ENCODE results near the gene FNDC3B. TPM values are rescaled to one million over a fixed set of nuclear protein-coding genes. Genes with fewer than 3 reads are reported as not detected.

FNDC3B gene
- total and polyA plus RNA-seq, 2 of the 8 experiments (the other 6 are each of a cell fraction or from before 2014, with no cell fraction given): 14.1 to 44.4 TPM

DNA sequence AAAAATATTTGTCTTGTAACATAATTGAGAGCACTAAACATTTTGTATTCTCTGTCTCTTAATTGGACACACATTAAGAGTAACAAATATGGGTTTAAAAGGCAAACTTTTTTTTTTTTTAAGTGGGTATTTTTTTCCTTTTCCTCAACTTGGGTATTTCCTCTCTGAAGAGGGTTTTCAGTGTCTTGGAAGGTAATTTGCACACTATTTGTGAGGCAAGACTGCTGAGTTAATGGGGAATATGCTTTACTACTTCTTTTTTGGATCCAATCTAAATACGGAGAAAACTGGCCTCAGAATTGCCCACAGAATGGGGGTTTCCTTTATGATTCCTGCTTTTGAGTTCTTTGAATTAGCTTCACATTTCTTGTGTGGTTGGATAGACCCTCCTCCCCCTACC lies 105.2 kb downstream of the FNDC3B start:
- H3K4ac ChIP-seq (replicated peaks; ENCODE audit: insufficient read length, low read depth, low read length): no peak overlapping the region
- no peak for FAIRE-seq

More for the DNA sequence above, 105.2 kb downstream of the FNDC3B start:
- Histone ChIP-seq H3K23me2 (ENCODE audit: low read depth, low read length) (no peaks in the 10 kb centered on the region; the same call in 1 of the 2 replicates), H4K5ac (ENCODE audit: insufficient read length, low read depth, low read length) (no peak overlapping the region), H3K14ac (ENCODE audit: insufficient read length) (no peak overlapping the region), H3K79me2 (ENCODE audit: control insufficient read depth in 1 of 2, insufficient read depth in 2 of 2, low read length in 2 of 2) (peaks cover 0 to 82% of the 10 kb centered on the region in 2 experiments; a peak in 2 of 4 replicates), H3K4me3 (ENCODE audit: extremely low read depth in 1 of 4, insufficient read depth in 2 of 4, low read depth in 3 of 4, low read length in 4 of 4) (no peak overlapping the region), H4K20me1 (replicated peaks in 1 of 2; ENCODE audit: control insufficient read depth in 1 of 2, insufficient read depth in 2 of 2, low read length in 2 of 2) (peaks cover 2% of the 10 kb centered on the region in 2 experiments), H4K91ac (replicated peaks; ENCODE audit: insufficient read length, low read length) (no peak overlapping the region), H3K9me3 (ENCODE audit: insufficient read depth in 2 of 2, low read depth in 1 of 2, low read length in 1 of 2) (no peaks in the 10 kb centered on the region), H3K18ac (ENCODE audit: extremely low read depth, low read length) (no peak overlapping the region), H2BK20ac (ENCODE audit: low read length) (no peak overlapping the region), H3K36me3 (ENCODE audit: control insufficient read depth in 2 of 4, insufficient read depth in 4 of 4, low read length in 3 of 4) (no peaks in the 10 kb centered on the region), H2BK5ac (ENCODE audit: low read depth, low read length) (no peak overlapping the region), H3K27me3 (replicated peaks in 1 of 4; ENCODE audit: control insufficient read depth in 3 of 4, extremely low read depth in 1 of 4, insufficient read depth in 3 of 4, low read length in 3 of 4) (no peaks in the 10 kb centered on the region), H3K23ac (ENCODE audit: insufficient read length) (no peak overlapping the region), H3K4me1 (replicated peaks in 1 of 4; ENCODE audit: control insufficient read depth in 3 of 4, insufficient read depth in 4 of 4, low read length in 3 of 4) (peaks cover 2 to 21% (median 15%) of the 10 kb centered on the region in 4 experiments; a peak in 6 of 7 replicates), H4K8ac (ENCODE audit: extremely low read depth, insufficient read depth, low read length) (no peak overlapping the region), H2BK12ac (ENCODE audit: low read depth, low read length) (no peak overlapping the region), H3K27ac (ENCODE audit: low read depth, low read length) (no peak overlapping the region), H3K9ac (replicated peaks in 1 of 4; ENCODE audit: extremely low read depth in 1 of 4, low read depth in 3 of 4, low read length in 3 of 4) (no peak overlapping the region), H2AFZ (ENCODE audit: low read length) (no peak overlapping the region), H3K79me1 (ENCODE audit: low read depth, low read length) (no peaks in the 10 kb centered on the region; the same call in 1 of the 2 replicates), H3K4me2 (ENCODE audit: insufficient read depth in 1 of 2, low read depth in 2 of 2, low read length in 2 of 2) (no peak overlapping the region), H3K56ac (replicated peaks; ENCODE audit: insufficient read length, low read depth, low read length) (no peak overlapping the region), H2AK5ac (ENCODE audit: low read depth, low read length) (no peak overlapping the region), H2BK120ac (replicated peaks; ENCODE audit: low read depth, low read length) (no peak overlapping the region), H2BK15ac (ENCODE audit: low read length) (no peak overlapping the region)
- POLR2A ChIA-PET (ENCODE audit: partially characterized antibody): no interaction called here
- no peak for DNase-seq (ENCODE audit: low read depth in 1 of 2, low spot score in 2 of 2)
- CTCF ChIA-PET (ENCODE audit: partially characterized antibody): interaction anchor here (0.9 kb wide), 2 partner anchors 23 to 188 kb away, joined by 3 read pairs; no protein-coding TSS in a partner anchor
- 95% methylated on average over 1 of the region's 1 CpG; no CpG with 5 or more reads in 1 of the 2 experiments for WGBS, 2 experiments (ENCODE audit: extremely low coverage in 1 of 2, insufficient coverage in 1 of 2, insufficient read length in 1 of 2, insufficient replicate concordance in 2 of 2, low coverage in 1 of 2, low lambda C conversion rate in 2 of 2, missing lambda C conversion rate in 1 of 2)
- TF ChIP-seq POLR2AphosphoS5 (IDR thresholded peaks at IDR 0.05; ENCODE audit: low read depth, low read length) (no peak), ZNF274 (IDR thresholded peaks at IDR 0.05; ENCODE audit: borderline replicate concordance, extremely low read depth, low read length) (no peak), BRCA1 (IDR thresholded peaks at IDR 0.05; ENCODE audit: low read depth, low read length) (no peak), POLR2A (IDR thresholded peaks at IDR 0.05; ENCODE audit: control extremely low read depth in 1 of 2, low read depth in 2 of 2, low read length in 2 of 2) (no peak), EGR1 (IDR thresholded peaks at IDR 0.05; ENCODE audit: borderline replicate concordance, low read depth, low read length) (no peak)
